ENCODE data around the gene OTOS.

- TF ChIP-seq, protein P1, sequence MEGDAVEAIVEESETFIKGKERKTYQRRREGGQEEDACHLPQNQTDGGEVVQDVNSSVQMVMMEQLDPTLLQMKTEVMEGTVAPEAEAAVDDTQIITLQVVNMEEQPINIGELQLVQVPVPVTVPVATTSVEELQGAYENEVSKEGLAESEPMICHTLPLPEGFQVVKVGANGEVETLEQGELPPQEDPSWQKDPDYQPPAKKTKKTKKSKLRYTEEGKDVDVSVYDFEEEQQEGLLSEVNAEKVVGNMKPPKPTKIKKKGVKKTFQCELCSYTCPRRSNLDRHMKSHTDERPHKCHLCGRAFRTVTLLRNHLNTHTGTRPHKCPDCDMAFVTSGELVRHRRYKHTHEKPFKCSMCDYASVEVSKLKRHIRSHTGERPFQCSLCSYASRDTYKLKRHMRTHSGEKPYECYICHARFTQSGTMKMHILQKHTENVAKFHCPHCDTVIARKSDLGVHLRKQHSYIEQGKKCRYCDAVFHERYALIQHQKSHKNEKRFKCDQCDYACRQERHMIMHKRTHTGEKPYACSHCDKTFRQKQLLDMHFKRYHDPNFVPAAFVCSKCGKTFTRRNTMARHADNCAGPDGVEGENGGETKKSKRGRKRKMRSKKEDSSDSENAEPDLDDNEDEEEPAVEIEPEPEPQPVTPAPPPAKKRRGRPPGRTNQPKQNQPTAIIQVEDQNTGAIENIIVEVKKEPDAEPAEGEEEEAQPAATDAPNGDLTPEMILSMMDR (conservative IDR thresholded peaks at IDR 0.05; ENCODE audit: low read depth, low read length) = no peak
- no peak for TF ChIP-seq EZH2 (IDR thresholded peaks at IDR 0.05; ENCODE audit: borderline replicate concordance, low read depth, low read length, poor library complexity, severe bottlenecking)
These were observed 49.2 kb upstream of the OTOS start for GRCh38 chr2:240189686-240190085.

Measured in A673 (cell line).